NCI-H345 treated with DMSO at 0.1 percent for 48 hours (cell line): ENCODE data around the gene FLII.

ENCODE experiments used
- DNase-seq: peaks from one replicate; lab custom pipeline; 2025; ENCODE audit not compliant: unreplicated experiment; lab: John Stamatoyannopoulos, UW

FLII gene

DNA sequence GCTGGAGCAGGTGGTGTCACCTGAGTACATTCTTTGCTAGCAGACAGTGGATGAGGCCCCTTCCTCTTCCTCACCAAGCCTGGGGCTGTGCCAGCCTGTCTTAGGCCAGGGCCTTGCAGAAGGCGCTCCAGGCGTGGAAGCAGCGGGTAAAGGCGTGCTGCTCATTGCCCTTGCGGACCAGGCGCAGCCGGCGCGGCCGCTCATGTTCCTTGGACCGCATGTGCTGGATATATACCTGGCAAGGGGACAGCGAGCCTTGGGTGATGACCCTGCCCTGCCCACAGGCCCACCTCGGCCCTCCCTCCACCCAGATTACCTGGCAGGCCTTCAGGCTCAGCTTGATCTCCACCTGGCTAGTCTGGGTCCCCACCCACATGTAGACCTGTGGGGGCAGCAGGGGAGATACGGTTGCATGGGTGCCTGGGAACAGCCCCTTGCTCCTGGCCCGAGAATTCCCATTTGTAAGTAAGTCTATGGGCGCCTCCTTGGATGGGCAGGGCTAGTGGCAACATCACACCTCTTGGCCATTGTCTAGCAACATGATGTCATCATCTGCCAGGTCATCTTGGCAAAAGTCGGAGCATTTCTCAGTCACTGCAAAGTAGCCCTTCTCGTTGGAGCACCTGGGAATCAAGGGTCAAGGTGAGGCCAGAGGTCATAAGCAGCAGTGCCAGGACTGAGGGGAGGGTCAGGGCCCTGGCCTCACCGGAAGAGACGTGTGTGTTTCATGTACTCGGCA, 13.3 kb downstream of the FLII start:
- DNase-seq: no peak

DNA sequence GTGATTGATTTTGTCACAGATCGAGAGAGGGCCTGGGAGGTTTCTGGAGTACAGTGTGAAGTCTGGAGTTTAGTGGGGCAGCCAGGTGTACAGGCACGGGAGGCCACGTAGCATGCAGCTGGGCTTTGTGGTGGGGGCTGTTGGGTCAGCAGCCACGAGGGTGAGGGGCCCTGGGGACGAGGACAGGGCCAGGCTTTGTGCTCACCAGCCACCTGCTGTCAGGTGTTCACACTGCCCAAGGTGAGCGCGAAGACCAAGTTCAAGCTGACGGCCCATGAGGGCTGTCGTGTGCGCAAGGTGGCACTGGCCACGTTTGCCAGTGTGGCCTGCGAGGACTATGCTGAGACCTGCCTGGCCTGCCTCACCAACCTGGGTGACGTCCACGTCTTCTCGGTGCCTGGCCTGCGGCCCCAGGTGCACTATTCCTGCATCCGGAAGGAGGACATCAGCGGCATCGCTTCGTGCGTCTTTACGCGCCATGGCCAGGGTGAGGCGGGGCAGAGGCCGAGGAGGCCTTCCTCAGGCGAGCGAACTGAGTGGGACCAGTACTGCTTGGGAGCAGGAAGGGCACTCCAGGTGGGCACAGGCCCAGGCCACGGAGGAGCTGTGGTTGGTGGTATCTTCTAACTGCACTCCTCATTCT, 17.2 kb downstream of the FLII start:
- no peak for DNase-seq

DNA sequence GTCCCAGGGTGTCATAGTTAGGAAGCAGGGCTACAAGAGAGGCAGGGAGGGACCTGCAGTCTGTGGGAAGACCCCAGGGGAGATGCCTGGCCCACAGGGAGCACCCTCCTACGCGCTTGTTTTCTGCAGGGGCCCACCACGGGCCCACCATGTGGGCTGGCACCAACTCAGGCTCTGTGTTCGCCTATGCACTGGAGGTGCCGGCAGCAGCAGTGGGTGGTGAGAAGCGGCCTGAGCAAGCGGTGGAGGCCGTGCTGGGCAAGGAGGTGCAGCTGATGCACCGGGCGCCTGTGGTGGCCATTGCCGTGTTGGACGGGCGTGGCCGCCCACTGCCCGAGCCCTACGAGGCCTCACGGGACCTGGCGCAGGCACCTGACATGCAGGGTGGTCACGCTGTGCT, 18.1 kb downstream of the FLII start:
- DNase-seq: no peak

DNA sequence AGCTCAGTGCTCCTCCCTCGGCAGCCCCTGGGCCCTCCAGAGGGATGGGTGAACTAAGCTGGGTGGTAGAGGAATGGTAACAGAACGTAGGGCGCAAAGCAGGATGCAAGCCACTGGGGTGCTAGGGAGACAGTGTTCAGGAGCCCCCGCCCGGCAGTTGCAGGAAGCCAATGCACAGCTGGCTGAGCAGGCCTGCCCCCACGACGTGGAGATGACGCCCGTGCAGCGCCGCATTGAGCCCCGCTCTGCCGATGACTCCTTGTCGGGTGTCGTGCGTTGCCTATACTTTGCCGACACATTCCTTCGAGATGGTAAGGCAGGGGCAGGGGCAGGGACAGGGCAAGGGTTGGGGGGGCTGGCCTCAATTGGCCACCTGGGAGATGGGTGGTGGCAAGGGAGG, 20.2 kb downstream of the FLII start:
- DNase-seq: no peak

DNA sequence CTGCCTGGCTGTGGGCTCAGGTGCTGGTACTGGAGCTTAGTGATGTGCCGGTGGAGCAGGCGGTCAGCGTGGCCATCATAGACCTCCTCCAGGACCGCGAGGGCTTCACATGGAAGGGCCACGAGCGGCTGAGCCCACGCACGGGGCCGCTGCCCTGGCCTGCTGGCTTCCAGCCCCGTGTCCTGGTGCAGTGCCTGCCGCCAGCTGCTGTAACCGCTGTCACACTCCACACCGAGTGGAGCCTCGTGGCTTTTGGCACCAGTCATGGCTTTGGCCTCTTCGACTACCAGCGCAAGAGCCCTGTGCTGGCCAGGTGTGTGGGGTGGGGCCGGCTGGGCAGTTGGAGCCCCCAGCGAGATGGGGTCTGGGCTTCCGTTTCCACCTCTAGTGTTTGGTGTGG, 21.1 kb downstream of the FLII start:
- no peak for DNase-seq

DNA sequence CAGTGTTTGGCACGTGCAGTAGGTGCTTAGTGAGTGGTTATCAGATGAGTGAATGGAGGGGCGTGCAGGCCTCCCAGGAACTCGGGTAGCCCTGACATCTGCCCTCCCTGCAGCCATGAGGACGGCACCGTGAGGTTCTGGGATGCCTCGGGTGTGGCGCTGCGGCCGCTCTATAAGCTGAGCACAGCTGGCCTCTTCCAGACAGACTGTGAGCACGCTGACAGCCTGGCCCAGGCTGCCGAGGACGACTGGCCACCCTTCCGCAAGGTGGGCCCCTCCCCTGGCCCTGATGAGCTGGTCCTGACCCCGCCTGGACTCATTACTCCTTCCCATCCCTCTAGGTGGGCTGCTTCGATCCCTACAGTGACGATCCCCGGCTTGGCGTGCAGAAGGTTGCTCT, 22.0 kb downstream of the FLII start:
- no peak for DNase-seq

DNA sequence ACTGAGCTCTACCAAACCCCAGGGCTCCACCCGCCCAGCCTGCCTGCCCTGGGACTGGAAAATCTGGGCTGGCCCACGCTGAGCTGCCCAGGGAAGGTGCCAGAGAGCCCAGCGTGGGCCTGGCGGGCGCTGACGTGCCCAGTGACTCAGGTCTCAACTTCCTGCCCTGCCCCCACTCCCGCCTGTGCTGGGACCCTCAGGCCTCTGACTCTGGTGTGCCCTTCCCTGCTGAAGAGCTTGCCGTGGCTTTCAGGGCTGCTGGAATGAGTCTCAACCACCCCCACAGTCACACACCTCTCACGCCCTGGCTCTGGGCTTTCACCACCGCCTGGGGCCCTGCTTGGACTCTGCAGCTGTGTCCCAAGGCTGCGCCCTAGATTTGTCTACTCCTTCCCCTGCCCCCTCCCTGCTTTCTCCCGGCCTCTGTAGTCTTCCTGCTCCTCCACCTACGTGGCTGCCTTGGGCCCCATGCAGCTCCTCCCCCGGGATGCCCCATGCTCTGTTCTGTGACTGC, 22.7 kb downstream of the FLII start:
- no peak for DNase-seq

DNA sequence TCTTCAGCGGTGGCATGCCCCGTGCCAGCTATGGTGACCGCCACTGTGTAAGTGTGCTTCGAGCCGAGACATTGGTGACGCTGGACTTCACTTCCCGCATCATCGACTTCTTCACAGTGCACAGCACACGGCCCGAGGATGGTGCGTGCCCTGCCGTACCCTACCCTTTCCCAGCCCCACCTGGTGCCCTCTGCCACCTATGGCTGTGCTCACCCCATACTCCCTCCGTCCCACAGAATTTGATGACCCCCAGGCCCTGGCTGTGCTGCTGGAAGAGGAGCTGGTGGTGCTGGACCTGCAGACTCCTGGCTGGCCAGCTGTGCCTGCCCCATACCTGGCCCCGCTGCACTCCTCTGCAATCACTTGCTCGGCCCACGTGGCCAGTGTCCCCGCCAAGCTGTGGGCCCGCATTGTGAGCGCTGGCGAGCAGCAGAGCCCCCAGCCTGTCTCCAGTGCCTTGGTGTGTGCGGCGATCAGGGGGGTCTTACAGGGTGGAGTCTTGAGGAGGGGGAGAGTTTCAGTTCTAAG, 23.6 kb downstream of the FLII start:
- no peak for DNase-seq

DNA sequence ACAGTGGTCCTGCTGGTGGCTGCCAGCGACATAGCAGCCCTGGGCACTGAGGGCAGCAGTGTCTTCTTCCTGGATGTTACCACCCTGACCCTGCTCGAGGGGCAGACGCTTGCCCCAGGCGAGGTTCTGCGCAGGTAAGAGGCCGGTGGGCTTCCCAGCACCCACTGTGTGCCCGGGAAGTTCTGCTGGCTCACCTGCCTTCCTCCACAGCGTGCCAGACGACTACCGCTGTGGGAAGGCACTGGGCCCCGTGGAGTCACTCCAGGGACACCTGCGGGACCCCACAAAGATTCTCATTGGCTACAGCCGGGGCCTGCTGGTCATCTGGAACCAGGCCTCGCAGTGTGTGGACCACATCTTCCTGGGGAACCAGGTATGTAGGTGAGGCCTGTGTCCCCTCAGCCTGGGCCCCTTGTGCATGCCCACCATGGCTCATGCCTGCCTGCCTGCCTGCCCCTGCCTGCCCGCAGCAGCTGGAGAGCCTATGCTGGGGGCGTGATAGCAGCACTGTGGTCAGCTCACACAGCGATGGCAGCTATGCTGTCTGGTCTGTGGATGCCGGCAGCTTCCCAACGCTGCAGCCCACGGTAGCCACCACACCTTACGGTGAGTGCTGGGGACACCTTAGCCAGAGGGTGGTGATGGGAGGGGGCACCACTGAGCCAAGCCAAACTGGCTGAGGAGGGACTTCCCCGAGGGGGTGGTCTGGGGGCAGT, 24.6 kb downstream of the FLII start:
- no peak for DNase-seq

DNA sequence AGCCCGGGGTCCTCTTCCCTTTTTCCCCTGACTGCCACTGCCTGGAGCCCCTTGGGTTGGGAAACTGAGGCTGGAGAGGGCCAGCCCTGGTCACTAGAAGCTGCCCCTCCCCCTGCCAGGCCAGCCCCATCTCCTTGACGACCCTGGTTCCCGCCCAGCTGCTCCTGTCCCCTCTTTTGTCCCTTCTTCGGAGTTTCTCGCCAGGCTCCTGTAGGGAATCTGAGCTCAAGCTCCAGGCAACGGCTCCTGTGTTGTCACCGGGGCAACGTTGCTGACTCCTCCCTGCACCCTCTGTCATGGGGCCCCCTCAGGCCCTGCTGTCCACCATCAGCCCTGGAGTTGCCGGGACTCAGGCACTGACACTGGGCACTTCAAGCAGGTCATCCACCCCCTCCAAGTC, 27.4 kb downstream of the FLII start:
- DNase-seq: no peak

DNA sequence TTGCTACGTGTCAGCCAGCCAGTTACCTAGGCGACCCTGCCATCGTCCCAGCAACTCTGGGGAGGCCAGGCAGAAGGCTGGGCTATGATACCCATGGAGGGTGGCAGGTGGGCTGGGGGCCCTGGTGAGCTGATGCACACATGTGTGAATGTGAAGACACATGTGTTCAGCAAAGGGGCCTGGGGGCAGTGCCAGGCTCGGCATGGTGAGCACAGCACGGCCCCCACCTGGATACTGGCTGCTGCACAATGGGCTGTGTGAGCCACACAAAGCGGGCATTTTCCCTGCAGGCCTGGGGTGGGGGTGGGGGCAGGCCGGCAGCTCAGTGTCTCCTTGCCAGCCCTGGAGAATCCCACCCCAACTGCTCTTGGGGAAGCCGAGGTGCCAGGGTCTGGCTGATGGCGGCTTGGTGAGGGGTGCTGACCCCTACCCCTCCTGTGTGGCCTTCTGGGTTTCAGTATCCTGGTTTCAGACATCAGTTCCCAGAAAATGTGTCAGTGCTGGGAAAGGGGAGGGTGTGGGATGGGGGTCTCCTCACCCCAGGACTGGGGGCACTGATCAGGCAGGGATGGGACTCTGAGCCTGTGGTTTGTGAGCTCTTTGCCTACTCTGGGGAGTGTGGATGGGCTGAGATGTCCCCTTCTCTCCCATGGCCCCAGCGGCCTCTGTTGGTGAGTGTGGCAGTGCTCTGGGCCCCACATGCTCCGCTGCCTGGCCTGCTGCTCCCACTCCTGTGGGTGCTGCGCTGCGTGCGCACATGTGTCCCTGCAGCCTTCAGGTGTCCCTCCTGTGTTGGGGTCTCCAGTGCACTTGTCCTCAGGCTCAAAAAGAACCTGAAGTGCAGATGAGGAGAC, 28.0 kb downstream of the FLII start:
- no peak for DNase-seq

DNA sequence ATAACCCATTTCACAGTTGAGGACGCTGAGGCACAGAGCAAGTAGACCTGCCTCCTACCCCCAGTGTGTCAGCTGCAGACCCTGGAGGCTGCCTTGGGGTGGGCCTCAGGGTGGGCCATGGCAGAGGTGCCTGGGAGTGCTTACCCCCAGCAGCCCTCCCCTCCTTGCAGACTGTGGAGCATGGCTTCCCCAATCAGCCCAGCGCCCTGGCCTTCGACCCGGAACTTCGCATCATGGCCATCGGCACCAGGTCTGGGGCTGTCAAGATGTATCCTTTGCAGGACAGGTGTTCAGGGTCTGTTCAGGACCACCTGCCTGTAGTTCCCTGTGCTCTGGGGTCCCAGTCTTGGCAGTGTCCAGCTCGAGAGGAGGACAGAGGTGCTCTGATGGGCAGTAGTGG, 28.8 kb downstream of the FLII start:
- no peak for DNase-seq

DNA sequence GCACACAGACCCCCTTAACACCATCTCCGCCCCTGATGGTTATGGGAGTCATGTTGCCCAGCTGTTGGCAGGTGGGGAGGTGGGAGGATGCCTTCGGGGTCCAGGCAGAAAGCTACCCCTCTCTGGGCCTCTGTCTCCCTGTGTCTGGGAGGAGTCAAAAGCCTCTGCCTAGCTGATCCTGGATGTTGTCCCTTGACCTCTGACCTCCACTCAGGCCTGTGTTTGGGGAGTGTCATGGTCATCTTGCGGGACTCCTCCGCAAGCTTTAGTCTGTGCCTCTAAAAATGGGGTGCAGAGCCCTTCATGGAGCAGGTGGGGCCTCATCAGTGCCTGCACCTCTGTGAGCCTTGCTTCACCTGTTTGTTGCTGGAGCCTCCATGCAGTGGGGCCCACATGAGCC, 29.3 kb downstream of the FLII start:
- DNase-seq: no peak

DNA sequence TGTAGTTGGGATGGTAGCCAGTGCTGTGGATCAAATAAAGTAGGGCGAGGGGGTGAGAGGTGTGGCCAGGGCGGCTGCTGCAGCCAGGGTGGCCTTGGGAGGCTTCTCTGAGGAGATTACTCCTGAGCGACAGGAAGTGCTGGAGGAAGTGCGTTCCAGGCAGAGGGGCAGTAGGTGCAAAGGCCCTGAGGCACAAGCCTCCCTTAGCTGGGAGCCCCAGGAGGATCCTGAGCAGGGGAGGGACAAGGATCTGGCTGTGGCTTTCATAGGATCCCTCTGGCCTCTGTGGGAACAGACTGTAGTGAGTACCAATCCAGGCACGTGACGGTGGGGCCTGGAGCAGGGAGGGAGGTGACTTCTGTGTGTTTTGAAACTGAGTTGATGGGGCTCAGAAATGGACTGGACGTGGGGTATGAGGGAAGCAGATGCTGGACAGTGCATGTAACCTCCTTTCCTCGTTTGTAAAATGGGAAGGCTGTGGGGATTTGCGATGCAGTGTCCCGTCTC, 30.3 kb downstream of the FLII start:
- no peak for DNase-seq

DNA sequence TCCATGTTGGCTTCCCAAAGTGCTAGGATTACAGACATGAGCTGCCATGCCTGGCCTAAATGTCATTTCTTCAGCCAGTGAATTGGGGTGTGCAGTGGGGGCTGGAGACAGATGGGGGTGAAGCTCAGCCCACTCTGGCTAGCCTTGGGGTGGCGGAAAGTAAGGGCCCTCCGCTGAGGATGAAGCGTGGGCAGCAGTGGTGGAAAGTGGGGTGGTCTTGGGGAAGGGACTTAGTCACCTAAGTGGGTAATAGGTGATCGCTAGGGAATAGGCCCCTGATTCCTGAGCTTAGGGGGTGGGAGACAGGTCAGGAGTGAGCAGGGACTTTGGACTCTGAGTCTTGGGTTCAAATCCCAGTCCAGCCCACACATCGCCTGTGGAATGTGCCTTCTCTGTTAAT, 30.9 kb downstream of the FLII start:
- DNase-seq: no peak

DNA sequence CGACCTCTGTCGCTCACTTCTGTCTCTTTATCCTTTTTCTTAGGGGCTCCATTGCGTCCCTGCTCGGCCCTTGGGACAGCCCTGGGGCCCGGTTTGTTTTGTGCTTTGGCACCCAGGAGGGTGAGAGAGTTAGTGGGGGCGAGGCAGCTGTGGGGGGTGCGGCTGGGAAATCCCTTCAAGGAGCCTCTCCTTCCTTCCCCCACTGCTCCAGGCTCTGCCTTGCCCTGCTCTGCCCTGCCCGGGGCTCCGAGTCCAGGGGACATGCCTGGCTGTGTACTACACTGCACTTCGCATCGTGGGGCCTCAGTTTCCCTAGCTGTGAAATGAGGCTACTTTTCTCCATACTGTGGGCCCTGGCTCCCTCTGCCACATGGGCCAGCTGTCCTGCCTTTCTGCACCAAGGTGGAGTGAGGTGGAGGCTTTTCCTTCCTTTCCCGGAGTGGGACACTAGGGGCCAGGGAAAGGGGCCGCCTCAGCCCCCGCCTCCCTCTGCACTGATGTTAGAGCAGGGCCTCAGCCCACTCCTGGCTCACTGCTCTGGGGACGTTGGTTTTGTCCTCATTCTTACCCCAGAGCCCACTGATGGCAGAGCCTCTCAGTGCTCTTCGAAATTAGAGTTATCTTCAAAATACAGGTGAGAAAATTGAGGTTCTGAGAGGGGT, 32.1 kb downstream of the FLII start:
- DNase-seq: no peak

DNA sequence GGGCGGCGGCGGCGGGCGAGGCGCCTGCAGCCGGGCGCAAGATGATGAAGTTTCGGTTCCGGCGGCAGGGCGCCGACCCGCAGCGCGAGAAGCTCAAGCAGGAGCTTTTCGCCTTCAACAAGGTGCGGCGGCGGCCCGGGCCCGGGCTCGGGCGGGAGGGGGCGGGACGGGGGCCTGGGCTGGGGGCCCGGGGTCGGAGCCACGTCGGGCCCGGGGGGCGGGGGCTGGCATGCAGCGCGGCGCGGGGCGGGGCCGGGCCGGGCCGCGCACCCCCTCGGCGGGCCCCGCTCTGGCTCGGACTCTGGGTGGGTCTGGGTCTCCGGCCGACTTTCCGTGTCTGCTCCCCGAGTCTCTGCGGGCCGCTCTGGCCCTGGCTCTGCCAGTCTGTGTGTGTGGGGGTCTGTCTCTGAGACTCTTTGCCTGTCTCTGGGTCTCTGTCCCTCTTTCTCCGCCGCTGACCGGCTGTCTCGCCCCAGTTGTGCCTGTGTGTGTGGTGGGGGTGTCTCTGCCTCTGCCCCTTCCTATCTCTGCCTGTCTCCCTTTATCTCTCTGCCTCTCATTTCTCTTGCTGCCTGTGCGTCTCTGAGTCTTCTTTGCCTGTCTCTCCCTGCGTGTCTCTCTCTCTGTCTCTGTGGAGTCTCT, 32.8 kb downstream of the FLII start:
- no peak for DNase-seq

DNA sequence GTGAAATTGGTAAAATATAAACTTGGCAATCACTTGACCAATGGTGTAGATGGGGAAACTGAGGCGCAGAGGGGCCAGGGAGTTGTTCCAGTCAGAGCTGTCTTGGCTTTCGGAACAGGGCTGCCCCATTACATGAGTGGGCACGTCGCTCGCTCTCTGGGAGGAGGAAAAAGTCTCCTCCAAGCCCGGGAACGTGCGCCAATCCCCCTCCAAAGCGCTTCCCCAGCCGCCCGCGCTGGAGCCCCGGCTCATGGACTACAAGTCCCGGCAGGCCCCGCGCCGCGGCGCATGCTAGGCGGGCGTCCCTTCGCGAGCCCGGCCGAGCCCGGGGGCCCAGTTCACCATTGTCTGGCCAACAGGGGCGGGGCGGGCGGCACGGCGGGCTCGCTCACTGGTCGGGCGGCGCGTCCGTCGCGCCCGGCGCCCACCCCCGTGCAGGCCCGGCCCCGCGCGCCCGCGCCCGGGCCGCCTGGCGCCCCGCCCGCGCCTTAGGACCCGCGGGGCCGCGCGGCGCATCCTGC, 33.4 kb downstream of the FLII start, which contains the start of gene LLGL1:
TSS of gene LLGL1 (plus strand) at position 515 of the 521 bp plus-strand sequence. CDS start 48 bp downstream, outside the sequence.
- peak; percentile 65 for DNase-seq

DNA sequence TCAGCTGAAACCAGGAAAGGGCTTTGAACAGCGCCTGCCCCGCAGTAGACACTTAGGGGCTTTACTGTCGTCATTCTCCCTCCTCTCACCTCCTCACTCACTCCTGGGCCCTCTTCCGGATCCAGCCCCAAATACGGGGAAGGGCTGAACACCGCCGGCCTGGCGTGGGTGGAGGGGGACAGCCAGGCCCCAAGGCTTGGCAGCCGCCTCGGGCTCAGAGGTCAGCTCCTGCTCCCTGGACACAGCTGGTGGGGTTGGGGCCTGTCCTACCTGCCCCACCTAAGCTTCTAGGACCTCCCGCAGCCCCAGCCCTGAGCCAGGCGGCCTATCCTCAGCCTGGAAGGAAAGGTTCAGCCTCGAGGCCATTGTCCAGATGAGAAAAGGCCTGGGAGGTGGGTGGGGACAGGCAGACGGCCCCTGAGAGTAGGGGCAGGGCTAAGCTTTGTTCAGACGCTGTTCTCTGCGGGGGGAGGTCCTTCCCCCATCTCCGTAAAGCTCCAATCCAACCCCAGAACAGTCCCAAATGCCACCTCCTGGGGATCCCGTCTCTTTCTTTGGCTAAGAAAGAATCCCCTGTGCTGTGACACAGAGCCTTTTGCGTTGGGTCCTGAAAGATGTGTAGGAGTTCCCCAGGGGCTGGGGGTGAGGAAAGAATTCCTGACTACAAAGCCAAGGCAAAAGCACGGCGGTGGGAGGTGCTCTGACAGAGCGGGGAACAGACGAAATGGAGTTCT, 34.0 kb downstream of the FLII start:
- DNase-seq: no peak
